Gastrocnemius medialis (tissue), 4 donors: ENCODE results near the gene ZNF624.
A peak's percentile ranks its signal among the peaks of the same experiment; 100 is the strongest.

Source experiments
- POLR2A ChIP-seq, 2 donors: fragments of 450-650 bp; IDR thresholded peaks; one replicate each; pipeline ENCODE4 v1.6.1; 2017; ENCODE audit warnings: antibody characterized with exemption in 2 of 2, mild to moderate bottlenecking in 2 of 2, moderate library complexity in 2 of 2
- TF ChIP-seq, protein P1 (sequence below), 5 experiments: fragments of 450-650 bp in 3 of 5; fragments of 200-600 bp in 2 of 5; sonication (generic) in 2 of 5; IDR thresholded peaks in 4 of 5; conservative IDR thresholded peaks in 1 of 5; 1 replicate in 4 of 5; 2 replicates in 1 of 5; pipeline ENCODE4 v1.5.1; 2016 to 2019; ENCODE audit warnings: antibody characterized with exemption in 5 of 5, mild to moderate bottlenecking in 3 of 5, moderate library complexity in 3 of 5

DNA sequence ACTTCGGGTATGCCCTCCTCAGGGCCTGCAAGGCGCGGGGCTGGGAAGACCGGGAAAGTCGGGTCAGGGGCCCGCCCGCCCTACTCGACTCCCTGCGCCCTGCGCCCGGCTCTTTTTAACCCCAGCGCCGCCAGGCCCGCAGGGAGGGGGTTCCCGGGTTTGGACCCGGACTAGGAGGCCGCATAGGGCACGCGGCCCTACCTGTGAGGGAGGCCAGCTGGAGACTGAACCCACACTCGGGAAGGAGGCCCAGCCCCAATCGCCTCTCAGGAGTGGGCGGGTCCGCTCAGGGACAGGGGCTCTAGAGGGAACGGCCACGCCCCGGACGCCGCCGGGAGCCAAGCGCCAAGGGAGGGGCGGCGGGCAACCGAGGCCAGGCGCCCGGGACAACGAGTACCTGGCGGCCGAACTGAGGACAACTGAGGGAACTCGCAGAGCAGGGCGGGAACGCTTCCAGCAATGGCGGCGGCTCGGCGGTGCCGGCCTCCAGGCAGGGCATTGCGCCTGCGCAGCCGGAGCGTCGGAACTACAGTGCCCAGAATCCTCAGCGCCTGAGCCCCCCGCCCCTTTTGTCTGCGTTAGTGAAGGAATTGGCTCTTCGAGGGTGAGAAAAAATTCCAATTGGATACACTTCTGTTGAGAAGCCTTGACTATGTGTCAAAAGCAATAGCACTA lies at the start of gene ZNF624:
- TF ChIP-seq, protein P1, sequence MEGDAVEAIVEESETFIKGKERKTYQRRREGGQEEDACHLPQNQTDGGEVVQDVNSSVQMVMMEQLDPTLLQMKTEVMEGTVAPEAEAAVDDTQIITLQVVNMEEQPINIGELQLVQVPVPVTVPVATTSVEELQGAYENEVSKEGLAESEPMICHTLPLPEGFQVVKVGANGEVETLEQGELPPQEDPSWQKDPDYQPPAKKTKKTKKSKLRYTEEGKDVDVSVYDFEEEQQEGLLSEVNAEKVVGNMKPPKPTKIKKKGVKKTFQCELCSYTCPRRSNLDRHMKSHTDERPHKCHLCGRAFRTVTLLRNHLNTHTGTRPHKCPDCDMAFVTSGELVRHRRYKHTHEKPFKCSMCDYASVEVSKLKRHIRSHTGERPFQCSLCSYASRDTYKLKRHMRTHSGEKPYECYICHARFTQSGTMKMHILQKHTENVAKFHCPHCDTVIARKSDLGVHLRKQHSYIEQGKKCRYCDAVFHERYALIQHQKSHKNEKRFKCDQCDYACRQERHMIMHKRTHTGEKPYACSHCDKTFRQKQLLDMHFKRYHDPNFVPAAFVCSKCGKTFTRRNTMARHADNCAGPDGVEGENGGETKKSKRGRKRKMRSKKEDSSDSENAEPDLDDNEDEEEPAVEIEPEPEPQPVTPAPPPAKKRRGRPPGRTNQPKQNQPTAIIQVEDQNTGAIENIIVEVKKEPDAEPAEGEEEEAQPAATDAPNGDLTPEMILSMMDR (IDR thresholded peaks at IDR 0.05 in 4 of 5, conservative IDR thresholded peaks at IDR 0.05 in 1 of 5) = no peak
- peak; percentile 78 to 88 for TF ChIP-seq POLR2A (IDR thresholded peaks at IDR 0.05)
